Measurements from ENCODE around the gene RAD17.

RAD17 gene

DNA sequence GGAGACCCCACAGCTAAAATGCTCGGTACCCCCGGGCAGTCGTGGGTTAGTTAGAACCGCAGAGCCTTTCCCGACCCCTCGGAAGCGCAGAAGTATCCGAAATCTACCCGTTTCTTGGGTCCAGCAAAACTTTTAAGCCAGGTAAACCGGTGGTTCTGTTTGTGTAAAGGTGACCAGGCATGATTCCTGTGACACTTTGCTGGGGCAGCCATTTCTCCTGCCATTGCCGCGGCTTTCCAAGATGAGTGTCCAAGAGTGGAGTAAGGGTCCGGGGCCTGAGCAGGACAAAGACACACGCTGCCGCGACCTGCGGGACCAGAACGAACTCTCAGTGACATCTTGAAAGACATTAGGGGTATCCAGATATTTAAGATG is 46.0 kb downstream of the RAD17 start:
- TF ChIP-seq, protein P1, sequence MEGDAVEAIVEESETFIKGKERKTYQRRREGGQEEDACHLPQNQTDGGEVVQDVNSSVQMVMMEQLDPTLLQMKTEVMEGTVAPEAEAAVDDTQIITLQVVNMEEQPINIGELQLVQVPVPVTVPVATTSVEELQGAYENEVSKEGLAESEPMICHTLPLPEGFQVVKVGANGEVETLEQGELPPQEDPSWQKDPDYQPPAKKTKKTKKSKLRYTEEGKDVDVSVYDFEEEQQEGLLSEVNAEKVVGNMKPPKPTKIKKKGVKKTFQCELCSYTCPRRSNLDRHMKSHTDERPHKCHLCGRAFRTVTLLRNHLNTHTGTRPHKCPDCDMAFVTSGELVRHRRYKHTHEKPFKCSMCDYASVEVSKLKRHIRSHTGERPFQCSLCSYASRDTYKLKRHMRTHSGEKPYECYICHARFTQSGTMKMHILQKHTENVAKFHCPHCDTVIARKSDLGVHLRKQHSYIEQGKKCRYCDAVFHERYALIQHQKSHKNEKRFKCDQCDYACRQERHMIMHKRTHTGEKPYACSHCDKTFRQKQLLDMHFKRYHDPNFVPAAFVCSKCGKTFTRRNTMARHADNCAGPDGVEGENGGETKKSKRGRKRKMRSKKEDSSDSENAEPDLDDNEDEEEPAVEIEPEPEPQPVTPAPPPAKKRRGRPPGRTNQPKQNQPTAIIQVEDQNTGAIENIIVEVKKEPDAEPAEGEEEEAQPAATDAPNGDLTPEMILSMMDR (IDR thresholded peaks at IDR 0.05), result no peak

GRCh38 chr5:69416180-69416579 is 46.6 kb downstream of the RAD17 start:
- TF ChIP-seq, protein P1 (IDR thresholded peaks at IDR 0.05), result no peak

GRCh38 chr5:69416699-69417098 is 47.1 kb downstream of the RAD17 start:
- TF ChIP-seq, protein P1 (IDR thresholded peaks at IDR 0.05), result no peak

DNA sequence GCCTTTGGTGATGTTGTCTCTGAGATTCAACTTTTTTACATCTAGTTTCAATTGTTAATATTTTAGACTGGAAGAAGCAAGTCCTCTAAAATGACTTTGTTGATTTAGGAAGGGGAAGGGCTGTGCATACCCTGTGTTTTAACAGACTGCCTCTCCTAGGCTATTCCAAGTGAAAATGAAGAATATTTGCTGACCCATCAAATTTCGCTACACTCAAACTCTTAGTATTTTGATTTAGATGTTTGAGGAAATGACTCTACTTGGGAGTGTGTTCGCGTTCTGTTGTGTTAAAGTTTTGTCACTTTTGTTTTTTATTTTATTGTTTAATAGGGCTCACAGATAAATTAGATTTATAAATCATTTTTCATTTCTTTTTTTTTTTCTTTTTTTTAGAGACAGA is 48.9 kb downstream of the RAD17 start:
- TF ChIP-seq, protein P1 (IDR thresholded peaks at IDR 0.05), result no peak

DNA sequence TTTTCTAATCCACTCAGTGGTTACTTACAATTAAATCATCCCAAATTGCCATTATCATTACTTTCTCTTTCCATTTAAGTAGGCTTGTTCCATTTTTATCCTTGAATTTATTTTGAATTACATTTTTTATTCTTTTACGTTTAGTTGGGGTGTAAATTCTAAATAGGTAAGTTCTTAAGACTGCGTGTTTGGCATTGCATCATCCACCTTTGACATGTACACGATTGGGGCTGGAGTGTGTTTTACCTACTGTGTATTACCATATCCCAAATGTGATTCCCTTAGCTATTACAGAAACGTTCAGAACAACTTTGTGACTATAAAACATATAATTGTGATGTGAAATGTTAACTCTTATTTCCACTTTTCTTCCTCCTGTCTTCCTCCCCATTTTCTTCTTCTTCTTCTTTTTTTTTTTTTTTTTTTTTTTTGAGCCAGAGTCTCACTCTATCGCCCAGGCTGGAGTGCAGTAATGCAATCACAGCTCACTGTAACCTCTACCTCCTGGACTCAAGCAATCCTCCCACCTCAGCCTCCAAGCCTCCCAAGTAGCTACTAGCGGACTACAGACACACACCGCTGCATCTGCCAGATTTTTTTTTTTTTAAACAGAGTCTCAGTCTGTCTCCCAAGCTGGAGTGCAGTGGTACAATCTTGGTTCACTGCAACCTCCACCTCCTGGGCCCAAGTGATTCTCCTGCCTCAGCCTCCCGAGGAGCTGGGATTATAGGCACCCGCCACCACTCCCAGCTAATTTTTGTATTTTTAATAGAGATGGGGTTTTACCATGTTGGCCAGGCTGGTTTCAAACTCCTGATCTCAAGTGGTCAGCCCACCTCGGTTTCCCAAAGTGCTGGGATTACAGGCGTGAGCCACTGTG is 62.0 kb downstream of the RAD17 start:
- TF ChIP-seq, protein P1 (IDR thresholded peaks at IDR 0.05), result no peak

GRCh38 chr5:69432412-69433206 is 63.0 kb downstream of the RAD17 start:
- TF ChIP-seq, protein P1 (IDR thresholded peaks at IDR 0.05), result no peak

- TF ChIP-seq, protein P1 (IDR thresholded peaks at IDR 0.05), result no peak
Measured at GRCh38 chr5:69444127-69444754, 74.6 kb downstream of the RAD17 start.

Measured in LNCAP (cell line).